Endothelial cell of umbilical vein (primary cell): Measurements from ENCODE around the gene FAM50A. TPM values are rescaled to one million over a fixed set of nuclear protein-coding genes. Genes with fewer than 3 reads are reported as not detected.

ENCODE experiments used
- BruUV-seq: library from RNA; stranded (reverse); fragments of 400-500 nt; replicated peaks from 2 replicates; lab custom pipeline; 2021; lab: Mats Ljungman, UMichigan
- CTCF ChIA-PET: fragments of 300-600, 350-600 bp; sonication (Branson Sonifier 250); formaldehyde crosslinking; loops from one replicate; lab custom pipeline; 2021; ENCODE audit warnings: antibody characterized with exemption, inconsistent platforms; lab: Charles Lee
- POLR2A ChIA-PET: fragments of 300-600, 350-600 bp; sonication (Branson Sonifier 250); formaldehyde crosslinking; loops from one replicate; lab custom pipeline; 2021; ENCODE audit warnings: antibody characterized with exemption, inconsistent platforms; lab: Charles Lee
- DNase-seq: peaks from one replicate; pipeline ENCODE4 v3.0.0-alpha.2; 2011; ENCODE audit warnings: low read depth, low spot score
- FAIRE-seq: peaks from 2 replicates; lab custom pipeline; 2011; peaks lifted over from hg19 to GRCh38; lab: Jason Lieb, UNC
- H2AFZ ChIP-seq: 2 replicates; pipeline ENCODE4 v1.6.0; 2012; ENCODE audit warnings: low read depth, low read length, control low read depth, inconsistent platforms
- H3K27ac ChIP-seq: 2 replicates; pipeline ENCODE4 v1.5.1; 2011; ENCODE audit warnings: low read depth, mild to moderate bottlenecking, control low read depth, low read length, moderate library complexity; ENCODE audit not compliant: insufficient read depth
- H3K27me3 ChIP-seq, 2 experiments: 2 replicates each; pipeline versions ENCODE4 v1.6.0 to v1.6.1; 2011; ENCODE audit warnings: low read length in 2 of 2, mixed read lengths in 1 of 2; ENCODE audit not compliant: control insufficient read depth in 2 of 2, insufficient read depth in 2 of 2
- H3K36me3 ChIP-seq, 2 experiments: 2 replicates in 1 of 2; 3 replicates in 1 of 2; pipeline ENCODE4 v1.5.1; 2011; ENCODE audit warnings: low read length in 2 of 2, mild to moderate bottlenecking in 1 of 2, moderate library complexity in 1 of 2; ENCODE audit not compliant: control insufficient read depth in 2 of 2, insufficient read depth in 2 of 2; ENCODE audit errors: extremely low read depth in 1 of 2
- H3K4me1 ChIP-seq: 3 replicates; pipeline ENCODE4 v1.5.1; 2011; ENCODE audit warnings: mild to moderate bottlenecking, low read length; ENCODE audit not compliant: control insufficient read depth, insufficient read depth; ENCODE audit errors: extremely low read depth
- H3K4me2 ChIP-seq: 2 replicates; pipeline ENCODE4 v1.6.1; 2011; ENCODE audit warnings: low read length, control low read depth, mixed read lengths; ENCODE audit not compliant: insufficient read depth
- H3K4me3 ChIP-seq, 3 experiments: fragments of 200-600 bp in 1 of 3; sonication (generic), shearing (Covaris generic) in 1 of 3; replicated peaks in 1 of 3; 2 replicates each; pipeline ENCODE4 v1.5.1; 2011 to 2016; ENCODE audit warnings: control low read depth in 3 of 3, low read length in 3 of 3, mild to moderate bottlenecking in 2 of 3, inconsistent platforms in 1 of 3, low read depth in 1 of 3, moderate library complexity in 1 of 3; ENCODE audit not compliant: insufficient read depth in 1 of 3
- H3K79me2 ChIP-seq: 2 replicates; pipeline ENCODE4 v1.6.0; 2012; ENCODE audit warnings: low read length, inconsistent platforms; ENCODE audit not compliant: control insufficient read depth, insufficient read depth
- H3K9ac ChIP-seq: replicated peaks from 2 replicates; pipeline ENCODE3; 2011; ENCODE audit warnings: low read length, control low read depth; ENCODE audit not compliant: insufficient read depth; ENCODE audit errors: extremely low read depth
- H3K9me1 ChIP-seq: replicated peaks from 3 replicates; pipeline ENCODE4 v1.6.0; 2011; ENCODE audit warnings: mild to moderate bottlenecking, low read length; ENCODE audit not compliant: control insufficient read depth, insufficient read depth; ENCODE audit errors: extremely low read depth
- H3K9me3 ChIP-seq: replicated peaks from 2 replicates; pipeline ENCODE4 v1.5.1; 2012; ENCODE audit warnings: low read length, inconsistent platforms; ENCODE audit not compliant: control insufficient read depth, insufficient read depth
- H4K20me1 ChIP-seq: replicated peaks from 2 replicates; pipeline ENCODE3; 2011; ENCODE audit warnings: mild to moderate bottlenecking, low read length; ENCODE audit not compliant: control insufficient read depth, insufficient read depth; ENCODE audit errors: extremely low read depth
- CTCF ChIP-seq, 2 donors: IDR thresholded peaks; 1 replicate in 1 of 2; 2 replicates in 1 of 2; pipeline ENCODE4 v1.5.1; 2011; ENCODE audit warnings: low read length in 2 of 2, mild to moderate bottlenecking in 2 of 2, moderate library complexity in 2 of 2, control low read depth in 1 of 2, inconsistent platforms in 1 of 2, low read depth in 1 of 2; ENCODE audit not compliant: insufficient read depth in 1 of 2; ENCODE audit errors: extremely low read depth in 1 of 2
- EZH2 ChIP-seq: IDR thresholded peaks from 2 replicates; pipeline ENCODE4 v1.6.1; 2012; ENCODE audit warnings: borderline replicate concordance, low read depth, mild to moderate bottlenecking, moderate library complexity, low read length, inconsistent platforms; ENCODE audit not compliant: severe bottlenecking
- FOS ChIP-seq: IDR thresholded peaks from 2 replicates; pipeline ENCODE4 v1.6.1; 2011; ENCODE audit warnings: mild to moderate bottlenecking, low read length, moderate library complexity, borderline replicate concordance; ENCODE audit not compliant: insufficient read depth
- GATA2 ChIP-seq: IDR thresholded peaks from 2 replicates; pipeline ENCODE4 v1.7.0; 2011; ENCODE audit warnings: low read depth, mild to moderate bottlenecking, moderate library complexity, mixed read lengths, low read length; ENCODE audit not compliant: insufficient read length, insufficient read depth
- JUN ChIP-seq: IDR thresholded peaks from 2 replicates; pipeline ENCODE4 v1.6.1; 2011; ENCODE audit warnings: borderline replicate concordance, low read depth; ENCODE audit not compliant: insufficient read length, insufficient read depth
- MAX ChIP-seq: IDR thresholded peaks from 2 replicates; pipeline ENCODE4 v1.6.1; 2011; ENCODE audit not compliant: insufficient read depth, insufficient read length
- MYC ChIP-seq: IDR thresholded peaks from one replicate; pipeline ENCODE4 v1.6.1; 2011; ENCODE audit warnings: mild to moderate bottlenecking, low read depth, low read length
- POLR2A ChIP-seq: IDR thresholded peaks from 2 replicates; pipeline ENCODE4 v1.6.1; 2012; ENCODE audit warnings: low read depth, mild to moderate bottlenecking, control low read depth, low read length
- POLR2AphosphoS5 ChIP-seq: IDR thresholded peaks from 2 replicates; pipeline ENCODE4 v1.6.1; 2012; ENCODE audit warnings: low read depth, mild to moderate bottlenecking, control low read depth, low read length, moderate library complexity; ENCODE audit not compliant: insufficient read depth
- dilution Hi-C: fragments of 300-500 bp; cut with MboI; formaldehyde crosslinking; loops from one replicate; pipeline ENCODE4 v1.15.0; 2019; ENCODE audit warnings: low sequenced_read_pairs; ENCODE audit not compliant: extremely low pct_ligation_motif_present
- intact Hi-C: fragments of 100-400 bp; cut with micrococcal nuclease; formaldehyde crosslinking; loops from one replicate; pipeline ENCODE4 v1.10.0; 2022
- polyA plus RNA-seq, 4 experiments: library from polyadenylated mRNA; depleted of rRNA in 3 of 4; stranded (reverse) in 3 of 4; unstranded in 1 of 4; fragments of >200 nt; gene quantifications; 2 replicates each; pipeline versions ENCODE4 v1.2.1 to v1.2.3, GENCODE V29; 2011 to 2012; ENCODE audit warnings: missing spikeins in 1 of 4
- total RNA-seq: library from RNA; stranded (reverse); gene quantifications from 2 replicates; pipeline ENCODE4 v1.2.3, GENCODE V29; 2021

Gene FAM50A
- total and polyA plus RNA-seq, 2 donors (not counting 3 experiments of a cell fraction or from before 2014, with no cell fraction given), result 75.9 to 123 TPM

- FAIRE-seq, result no peak
- Histone ChIP-seq H4K20me1 (no peaks in the 10 kb centered on the region), H3K9me1 (no peaks in the 10 kb centered on the region), H3K9me3 (no peaks in the 10 kb centered on the region), H3K4me1 (peaks cover under 1% of the 10 kb centered on the region), H3K79me2 (no peaks in the 10 kb centered on the region), H3K27ac (no peak overlapping the region), H3K4me3 (no peak overlapping the region), H3K9ac (no peak overlapping the region), H3K4me2 (no peak overlapping the region), H3K36me3 (peaks cover 0 to 22% of the 10 kb centered on the region in 2 experiments), H2AFZ (no peak overlapping the region), H3K27me3 (no peaks in the 10 kb centered on the region)
- no peak for DNase-seq
- BruUV-seq, result TSS peak; percentile 38
- ChIA-PET POLR2A (no interaction called here), CTCF (interaction anchor here (0.9 to 1.6 kb wide), 2 partner anchors 9 to 14 kb away, joined by 3 read pairs; no protein-coding TSS in a partner anchor)
- TF ChIP-seq GATA2 (no peak), CTCF (IDR thresholded peaks at IDR 0.05; ENCODE audit: extremely low read depth in 1 of 2, insufficient read depth in 1 of 2, low read depth in 1 of 2, low read length in 2 of 2) (no peak), MAX (no peak), FOS (no peak), POLR2A (no peak), MYC (no peak), JUN (no peak), EZH2 (no peak), POLR2AphosphoS5 (no peak)
- intact Hi-C loops, result no loop called here
- dilution Hi-C loops, result no loop called here
Measured at GRCh38 chrX:154472685-154473632, 29.0 kb downstream of the FAM50A start.
